NCI-H2107 treated with DMSO at 0.1 percent for 48 hours (cell line): ENCODE data around the gene PITHD1.
"Not testable (repeated sequence)": the region's sequence is repeated elsewhere in the genome, so short reads cannot be mapped to it uniquely, and the experiment has no call there.

Source experiments
- DNase-seq: peaks from one replicate; lab custom pipeline; 2025; ENCODE audit not compliant: unreplicated experiment; lab: John Stamatoyannopoulos, UW

The PITHD1 gene

GRCh38 chr1:23823767-23824166 is 45.5 kb downstream of the PITHD1 start:
- DNase-seq, result no peak

- no peak for DNase-seq
These were observed 46.5 kb downstream of the PITHD1 start for GRCh38 chr1:23824711-23825075.

GRCh38 chr1:23825076-23825761 is 47.0 kb downstream of the PITHD1 start, which contains the start of gene HMGCL:
TSS of gene HMGCL (minus strand) at chr1:23825429. CDS start at chr1:23825415, 14 bp downstream.
- peak; percentile 87 for DNase-seq

- DNase-seq, result peak; percentile 8
These were observed 47.7 kb downstream of the PITHD1 start for GRCh38 chr1:23825762-23826522.

GRCh38 chr1:23826590-23826989 is 48.4 kb downstream of the PITHD1 start:
- not testable (repeated sequence) for DNase-seq

GRCh38 chr1:23827717-23828116 is 49.5 kb downstream of the PITHD1 start:
- no peak for DNase-seq

- DNase-seq, result not testable (repeated sequence)
These were observed 55.9 kb downstream of the PITHD1 start for GRCh38 chr1:23834156-23834555.

- no peak for DNase-seq
These were observed 57.8 kb downstream of the PITHD1 start for GRCh38 chr1:23836037-23836436.
